Cardiac fibroblast (primary cell): ENCODE results near the gene KIF1B.

Experiments used
- DNase-seq, 2 donors: peaks; one replicate each; pipeline versions ENCODE4 v3.0.0 to v3.0.0-alpha.2; 2010; ENCODE audit warnings: low read depth in 2 of 2
- H3K4me3 ChIP-seq, 2 donors: replicated peaks in 1 of 2; 1 replicate in 1 of 2; 2 replicates in 1 of 2; pipeline ENCODE4 v1.5.1; 2011; ENCODE audit warnings: low read depth in 2 of 2, low read length in 2 of 2, mild to moderate bottlenecking in 2 of 2, moderate library complexity in 1 of 2
- CTCF ChIP-seq: IDR thresholded peaks from one replicate; pipeline ENCODE4 v1.5.1; 2011; ENCODE audit warnings: low read depth, mild to moderate bottlenecking, low read length, inconsistent platforms

The KIF1B gene

GRCh38 chr1:10232163-10232562 lies 21.8 kb downstream of the KIF1B start:
- DNase-seq = peak; percentile 19 to 59
- no peak for TF ChIP-seq CTCF
- H3K4me3 ChIP-seq = no peak overlapping the region

- no peak for TF ChIP-seq CTCF
- no peak for DNase-seq
- H3K4me3 ChIP-seq = no peak overlapping the region
These were observed 26.2 kb downstream of the KIF1B start for GRCh38 chr1:10236405-10237156.

GRCh38 chr1:10237157-10237539 lies 26.8 kb downstream of the KIF1B start:
- no peak overlapping the region for H3K4me3 ChIP-seq
- no peak for TF ChIP-seq CTCF
- no peak for DNase-seq

- DNase-seq = no peak
- H3K4me3 ChIP-seq = no peak overlapping the region
- TF ChIP-seq CTCF = no peak
These were observed 31.8 kb downstream of the KIF1B start for GRCh38 chr1:10242135-10242534.

- H3K4me3 ChIP-seq = no peak overlapping the region
- no peak for TF ChIP-seq CTCF
- DNase-seq = no peak
These were observed 32.4 kb downstream of the KIF1B start for GRCh38 chr1:10242811-10243210.

- no peak for DNase-seq
- TF ChIP-seq CTCF = no peak
- H3K4me3 ChIP-seq = no peak overlapping the region
These were observed 35.3 kb downstream of the KIF1B start for GRCh38 chr1:10245674-10246073.
